ENCODE data around the gene ICAM3.

DNA sequence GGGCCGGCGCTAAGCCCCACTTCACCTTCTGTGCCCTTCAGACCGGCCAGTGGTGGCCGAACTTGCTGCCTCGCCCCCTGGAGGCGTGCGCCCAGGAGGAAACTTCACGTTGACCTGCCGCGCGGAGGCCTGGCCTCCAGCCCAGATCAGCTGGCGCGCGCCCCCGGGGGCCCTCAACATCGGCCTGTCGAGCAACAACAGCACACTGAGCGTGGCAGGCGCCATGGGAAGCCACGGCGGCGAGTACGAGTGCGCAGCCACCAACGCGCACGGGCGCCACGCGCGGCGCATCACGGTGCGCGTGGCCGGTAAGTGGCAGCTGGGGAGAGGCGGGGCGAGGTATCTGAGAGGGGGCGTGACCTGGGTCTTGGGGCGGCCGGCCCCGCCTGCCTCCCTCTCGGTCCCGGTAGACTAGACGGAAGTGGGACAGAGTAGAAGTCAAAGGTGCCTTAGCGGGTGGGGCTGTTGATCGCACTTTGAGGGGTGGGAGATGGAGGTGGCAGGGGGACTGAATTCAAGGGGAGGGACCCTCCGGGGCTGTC lies 44.0 kb downstream of the ICAM3 start:
- TF ChIP-seq, protein P1, sequence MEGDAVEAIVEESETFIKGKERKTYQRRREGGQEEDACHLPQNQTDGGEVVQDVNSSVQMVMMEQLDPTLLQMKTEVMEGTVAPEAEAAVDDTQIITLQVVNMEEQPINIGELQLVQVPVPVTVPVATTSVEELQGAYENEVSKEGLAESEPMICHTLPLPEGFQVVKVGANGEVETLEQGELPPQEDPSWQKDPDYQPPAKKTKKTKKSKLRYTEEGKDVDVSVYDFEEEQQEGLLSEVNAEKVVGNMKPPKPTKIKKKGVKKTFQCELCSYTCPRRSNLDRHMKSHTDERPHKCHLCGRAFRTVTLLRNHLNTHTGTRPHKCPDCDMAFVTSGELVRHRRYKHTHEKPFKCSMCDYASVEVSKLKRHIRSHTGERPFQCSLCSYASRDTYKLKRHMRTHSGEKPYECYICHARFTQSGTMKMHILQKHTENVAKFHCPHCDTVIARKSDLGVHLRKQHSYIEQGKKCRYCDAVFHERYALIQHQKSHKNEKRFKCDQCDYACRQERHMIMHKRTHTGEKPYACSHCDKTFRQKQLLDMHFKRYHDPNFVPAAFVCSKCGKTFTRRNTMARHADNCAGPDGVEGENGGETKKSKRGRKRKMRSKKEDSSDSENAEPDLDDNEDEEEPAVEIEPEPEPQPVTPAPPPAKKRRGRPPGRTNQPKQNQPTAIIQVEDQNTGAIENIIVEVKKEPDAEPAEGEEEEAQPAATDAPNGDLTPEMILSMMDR (IDR thresholded peaks at IDR 0.05), result no peak
- TF ChIP-seq POLR2A (IDR thresholded peaks at IDR 0.05), result no peak
